H9 (cell line): Measurements from ENCODE around the gene NXN. TPM values are rescaled to one million over a fixed set of nuclear protein-coding genes. Genes with fewer than 3 reads are reported as not detected.

Source experiments
- DNase-seq: peaks from one replicate; pipeline ENCODE4 v3.0.0-alpha.2; 2017
- H2AFZ ChIP-seq: one replicate; pipeline ENCODE4 v1.6.1; 2013; ENCODE audit warnings: mild to moderate bottlenecking, low read length, control low read depth, moderate library complexity
- H2AK5ac ChIP-seq: 2 replicates; pipeline ENCODE4 v1.6.1; 2013; ENCODE audit warnings: low read length, control low read depth, mixed read lengths; ENCODE audit not compliant: insufficient read length
- H2BK120ac ChIP-seq: one replicate; pipeline ENCODE4 v1.6.1; 2013; ENCODE audit warnings: low read depth, mild to moderate bottlenecking, low read length, control low read depth, inconsistent platforms; ENCODE audit not compliant: poor library complexity, severe bottlenecking
- H2BK12ac ChIP-seq: 2 replicates; pipeline ENCODE4 v1.6.1; 2013; ENCODE audit warnings: low read length, control low read depth, mixed read lengths, low read depth; ENCODE audit not compliant: insufficient read length
- H2BK15ac ChIP-seq: 2 replicates; pipeline ENCODE4 v1.6.1; 2013; ENCODE audit warnings: low read depth, low read length, control low read depth
- H2BK20ac ChIP-seq: one replicate; pipeline ENCODE4 v1.6.1; 2013; ENCODE audit warnings: low read depth, mild to moderate bottlenecking, low read length, control low read depth, inconsistent platforms; ENCODE audit not compliant: poor library complexity, severe bottlenecking
- H2BK5ac ChIP-seq: 2 replicates; pipeline ENCODE4 v1.6.1; 2013; ENCODE audit warnings: low read length, control low read depth, mixed read lengths; ENCODE audit not compliant: insufficient read length
- H3K14ac ChIP-seq: 2 replicates; pipeline ENCODE4 v1.6.1; 2013; ENCODE audit warnings: low read length, control low read depth; ENCODE audit not compliant: insufficient read depth
- H3K18ac ChIP-seq: 2 replicates; pipeline ENCODE4 v1.6.1; 2013; ENCODE audit warnings: low read depth, mild to moderate bottlenecking, mixed read lengths, low read length, control low read depth; ENCODE audit not compliant: insufficient read length
- H3K23ac ChIP-seq: 2 replicates; pipeline ENCODE4 v1.6.1; 2013; ENCODE audit warnings: low read length, control low read depth, mixed read lengths, low read depth; ENCODE audit not compliant: insufficient read length
- H3K23me2 ChIP-seq: 2 replicates; pipeline ENCODE4 v1.6.1; 2013; ENCODE audit warnings: low read depth, mild to moderate bottlenecking, mixed read lengths, low read length, control low read depth; ENCODE audit not compliant: insufficient read length, poor library complexity, severe bottlenecking
- H3K27ac ChIP-seq: 2 replicates; pipeline ENCODE4 v1.5.1; 2013; ENCODE audit warnings: low read length, control low read depth, mixed read lengths, low read depth; ENCODE audit not compliant: insufficient read length
- H3K27me3 ChIP-seq: 2 replicates; pipeline ENCODE4 v1.6.1; 2013; ENCODE audit warnings: low read length, control low read depth, inconsistent platforms; ENCODE audit not compliant: insufficient read depth
- H3K4ac ChIP-seq: 2 replicates; pipeline ENCODE4 v1.6.1; 2013; ENCODE audit warnings: low read depth, mild to moderate bottlenecking, control low read depth, inconsistent platforms, low read length, moderate library complexity
- H3K4me1 ChIP-seq: 2 replicates; pipeline ENCODE4 v1.6.1; 2013; ENCODE audit warnings: low read length, control low read depth, inconsistent platforms; ENCODE audit not compliant: insufficient read depth
- H3K4me2 ChIP-seq: 2 replicates; pipeline ENCODE4 v1.6.1; 2013; ENCODE audit warnings: low read length, control low read depth, mixed read lengths; ENCODE audit not compliant: insufficient read length, insufficient read depth
- H3K56ac ChIP-seq: 2 replicates; pipeline ENCODE4 v1.6.1; 2013; ENCODE audit warnings: low read depth, mild to moderate bottlenecking, mixed read lengths, low read length, control low read depth; ENCODE audit not compliant: insufficient read length
- H3K79me1 ChIP-seq: 2 replicates; pipeline ENCODE4 v1.6.1; 2013; ENCODE audit warnings: low read depth, mild to moderate bottlenecking, moderate library complexity, low read length, control low read depth, inconsistent platforms; ENCODE audit not compliant: insufficient read depth, poor library complexity, severe bottlenecking
- H3K79me2 ChIP-seq: 2 replicates; pipeline ENCODE4 v1.6.1; 2013; ENCODE audit warnings: low read length, control low read depth, inconsistent platforms; ENCODE audit not compliant: insufficient read depth
- H3K9ac ChIP-seq: 2 replicates; pipeline ENCODE4 v1.6.1; 2013; ENCODE audit warnings: low read length, control low read depth, mixed read lengths; ENCODE audit not compliant: insufficient read length; ENCODE audit errors: extremely low read depth
- H3K9me3 ChIP-seq: one replicate; pipeline ENCODE4 v1.6.1; 2013; ENCODE audit warnings: low read depth, low read length, inconsistent platforms; ENCODE audit not compliant: control insufficient read depth
- H3T11ph ChIP-seq: one replicate; pipeline ENCODE4 v1.6.1; 2013; ENCODE audit warnings: mild to moderate bottlenecking, low read length, control low read depth, inconsistent platforms
- H4K20me1 ChIP-seq: one replicate; pipeline ENCODE4 v1.6.1; 2013; ENCODE audit not compliant: control insufficient read depth, insufficient read length, insufficient read depth
- H4K5ac ChIP-seq: 2 replicates; pipeline ENCODE4 v1.6.1; 2013; ENCODE audit warnings: low read depth, mild to moderate bottlenecking, mixed read lengths, low read length, control low read depth; ENCODE audit not compliant: insufficient read length
- H4K8ac ChIP-seq: replicated peaks from 2 replicates; pipeline ENCODE4 v1.6.1; 2013; ENCODE audit warnings: low read length, control low read depth, mixed read lengths, low read depth; ENCODE audit not compliant: insufficient read length
- H4K91ac ChIP-seq: 2 replicates; pipeline ENCODE4 v1.6.1; 2013; ENCODE audit warnings: low read depth, mild to moderate bottlenecking, moderate library complexity, mixed read lengths, low read length, control low read depth; ENCODE audit not compliant: insufficient read length
- H3K27ac Mint-ChIP-seq, 3 experiments: 2 replicates in 2 of 3; 3 replicates in 1 of 3; pipeline ENCODE4 v1.8.0; 2020 to 2021; ENCODE audit warnings: mixed read lengths in 3 of 3, mild to moderate bottlenecking in 1 of 3, moderate library complexity in 1 of 3
- H3K27me3 Mint-ChIP-seq: 2 replicates; pipeline ENCODE4 v1.8.0; 2021; ENCODE audit warnings: low read depth, mild to moderate bottlenecking, moderate library complexity, mixed read lengths
- H3K36me3 Mint-ChIP-seq, 3 experiments: 2 replicates in 2 of 3; 3 replicates in 1 of 3; pipeline ENCODE4 v1.8.0; 2020 to 2021; ENCODE audit warnings: low read depth in 3 of 3, mixed read lengths in 3 of 3; ENCODE audit not compliant: insufficient read depth in 1 of 3
- H3K4me1 Mint-ChIP-seq, 2 experiments: 2 replicates each; pipeline ENCODE4 v1.8.0; 2020; ENCODE audit warnings: mixed read lengths in 2 of 2
- H3K4me3 Mint-ChIP-seq, 2 experiments: 2 replicates in 1 of 2; 3 replicates in 1 of 2; pipeline ENCODE4 v1.8.0; 2020 to 2021; ENCODE audit warnings: mild to moderate bottlenecking in 2 of 2, mixed read lengths in 2 of 2, moderate library complexity in 1 of 2
- H3K9me3 Mint-ChIP-seq, 2 experiments: 2 replicates in 1 of 2; 3 replicates in 1 of 2; pipeline ENCODE4 v1.8.0; 2020; ENCODE audit warnings: mild to moderate bottlenecking in 2 of 2, mixed read lengths in 2 of 2, moderate library complexity in 1 of 2
- CTCF ChIP-seq: fragments of 200-600 bp; sonication (generic); conservative IDR thresholded peaks from 3 replicates; pipeline ENCODE4 v1.8.0; 2021; ENCODE audit warnings: antibody characterized with exemption, mild to moderate bottlenecking
- WGBS: extraction: QIAGEN DNeasy Blood & Tissue Kit; methylation state at CpG from one replicate; pipeline ENCODE4 v1.1.7; 2013; ENCODE audit warnings: missing lambda C conversion rate, low lambda C conversion rate, mixed read lengths; ENCODE audit not compliant: insufficient read length; ENCODE audit errors: extremely low coverage; 5-methylcytosine and 5-hydroxymethylcytosine counted together
- total RNA-seq: library from RNA; stranded (reverse); gene quantifications from 2 replicates; pipeline ENCODE4 v1.2.1, GENCODE V29; 2021

The NXN gene
- total RNA-seq, 1 experiment from 2014 or later, result 93.6 TPM

- H4K20me1 ChIP-seq, result no peaks in the 10 kb centered on the region
- peaks cover 2 to 3% of the 10 kb centered on the region in 2 experiments; a peak in 2 of 5 replicates for H3K9me3 Mint-ChIP-seq
- no peaks in the 10 kb centered on the region for H3K79me1 ChIP-seq
- no peak overlapping the region for H3K18ac ChIP-seq
- H2AFZ ChIP-seq, result no peak overlapping the region
- H3K27me3 ChIP-seq, result no peaks in the 10 kb centered on the region
- H2BK15ac ChIP-seq, result no peak overlapping the region
- peaks cover 37 to 68% (median 53%) of the 10 kb centered on the region in 3 experiments for H3K36me3 Mint-ChIP-seq
- 100% methylated on average over 2 of the region's 14 CpGs for WGBS
- DNase-seq, result no peak
- H3K27me3 Mint-ChIP-seq, result no peaks in the 10 kb centered on the region; the same call in 1 of the 2 replicates
- H3K9ac ChIP-seq, result no peak overlapping the region
- no peak overlapping the region for H2AK5ac ChIP-seq
- H3K4me1 ChIP-seq, result no peaks in the 10 kb centered on the region
- no peak overlapping the region for H3K4me2 ChIP-seq
- peak overlapping the region; percentile 28 for H4K8ac ChIP-seq
- no peak overlapping the region for H3T11ph ChIP-seq
- H3K14ac ChIP-seq, result no peak overlapping the region
- peak overlapping the region; percentile 13 for H4K5ac ChIP-seq
- H2BK20ac ChIP-seq, result no peak overlapping the region
- no peak overlapping the region for H4K91ac ChIP-seq
- no peak overlapping the region for H3K4ac ChIP-seq
- H3K4me3 Mint-ChIP-seq, result no peak overlapping the region; a peak in 1 of 5 replicates
- H3K9me3 ChIP-seq, result no peaks in the 10 kb centered on the region
- H3K4me1 Mint-ChIP-seq, result no peaks in the 10 kb centered on the region
- H3K56ac ChIP-seq, result no peak overlapping the region
- no peak overlapping the region for H3K27ac ChIP-seq
- H3K23me2 ChIP-seq, result no peaks in the 10 kb centered on the region
- no peak overlapping the region for H3K23ac ChIP-seq
- H2BK5ac ChIP-seq, result no peak overlapping the region
- H3K27ac Mint-ChIP-seq, result peak overlapping the region; percentile 34 to 42 (median 37); a peak in 5 of 7 replicates
- no peak overlapping the region for H2BK12ac ChIP-seq
- H2BK120ac ChIP-seq, result no peak overlapping the region
- no peak for TF ChIP-seq CTCF
- H3K79me2 ChIP-seq, result no peaks in the 10 kb centered on the region
Measured at GRCh38 chr17:812638-813204, 166.9 kb downstream of the NXN start.
